OCI-LY1 (cell line): ENCODE results near the gene EVL.
A peak's percentile ranks its signal among the peaks of the same experiment; 100 is the strongest.

Source experiments
- H2AFZ ChIP-seq: fragments of 200-600 bp; sonication (generic), shearing (Covaris generic); 2 replicates; pipeline ENCODE4 v1.6.0; 2014; ENCODE audit warnings: antibody characterized with exemption, mild to moderate bottlenecking, low read length
- H3F3A ChIP-seq: fragments of 200-600 bp; sonication (generic), shearing (Covaris generic); 2 replicates; pipeline ENCODE4 v1.6.0; 2014; ENCODE audit warnings: mild to moderate bottlenecking, antibody characterized with exemption, low read length, moderate library complexity; ENCODE audit not compliant: insufficient read depth
- H3K27ac ChIP-seq: fragments of 200-600 bp; sonication (generic); 2 replicates; pipeline ENCODE4 v1.5.1; 2014; ENCODE audit warnings: low read length, mixed run types, mild to moderate bottlenecking, low read depth; ENCODE audit not compliant: poor library complexity, severe bottlenecking
- H3K27me3 ChIP-seq: fragments of 200-600 bp; sonication (generic); 2 replicates; pipeline ENCODE4 v1.6.0; 2014; ENCODE audit warnings: antibody characterized with exemption, mild to moderate bottlenecking, low read length, moderate library complexity; ENCODE audit not compliant: insufficient read depth
- H3K36me3 ChIP-seq: fragments of 200-600 bp; sonication (generic); 2 replicates; pipeline ENCODE4 v1.6.1; 2014; ENCODE audit warnings: mild to moderate bottlenecking, antibody characterized with exemption, low read length, moderate library complexity, mixed read lengths; ENCODE audit not compliant: insufficient read depth
- H3K4me1 ChIP-seq: fragments of 200-600 bp; sonication (generic); 2 replicates; pipeline ENCODE4 v1.5.1; 2014; ENCODE audit warnings: mild to moderate bottlenecking, low read length, moderate library complexity; ENCODE audit not compliant: insufficient read depth, severe bottlenecking
- H3K4me2 ChIP-seq: fragments of 200-600 bp; sonication (generic), shearing (Covaris generic); 2 replicates; pipeline ENCODE4 v1.6.1; 2014; ENCODE audit warnings: low read length
- H3K4me3 ChIP-seq: fragments of 200-600 bp; sonication (generic); 2 replicates; pipeline ENCODE4 v1.5.1; 2014; ENCODE audit warnings: low read length, low read depth, mild to moderate bottlenecking, mixed read lengths; ENCODE audit not compliant: poor library complexity, severe bottlenecking
- H3K79me2 ChIP-seq: fragments of 200-600 bp; shearing (Covaris generic); 2 replicates; pipeline ENCODE4 v1.6.1; 2016; ENCODE audit warnings: mixed run types, low read length, mixed read lengths; ENCODE audit not compliant: insufficient read depth
- H3K9ac ChIP-seq: fragments of 200-600 bp; sonication (generic), shearing (Covaris generic); 2 replicates; pipeline ENCODE4 v1.6.1; 2014; ENCODE audit warnings: mild to moderate bottlenecking, low read length, mixed read lengths
- H3K9me2 ChIP-seq: fragments of 200-600 bp; sonication (generic), shearing (Covaris generic); 2 replicates; pipeline ENCODE4 v1.6.1; 2014; ENCODE audit warnings: low read depth, mild to moderate bottlenecking, low read length, mixed read lengths
- H3K9me3 ChIP-seq: fragments of 200-600 bp; shearing (Covaris generic); 2 replicates; pipeline ENCODE4 v1.6.1; 2014; ENCODE audit warnings: low read length, mixed read lengths
- H4K20me1 ChIP-seq: fragments of 200-600 bp; sonication (generic), shearing (Covaris generic); 2 replicates; pipeline ENCODE4 v1.6.0; 2016; ENCODE audit warnings: mild to moderate bottlenecking, low read length; ENCODE audit not compliant: insufficient read depth
- EZH2 ChIP-seq: fragments of 200-600 bp; sonication (generic), shearing (Covaris generic); IDR thresholded peaks from 2 replicates; pipeline ENCODE4 v1.8.0; 2017; ENCODE audit warnings: borderline replicate concordance, mixed run types, mild to moderate bottlenecking, antibody characterized with exemption, low read length, moderate library complexity, mixed read lengths
- TF ChIP-seq, protein P1 (sequence below): fragments of 200-600 bp; sonication (generic), shearing (Covaris generic); IDR thresholded peaks from 2 replicates; pipeline ENCODE4 v1.5.1; 2017; ENCODE audit warnings: mild to moderate bottlenecking, antibody characterized with exemption, low read length, moderate library complexity, mixed read lengths

Gene EVL

DNA sequence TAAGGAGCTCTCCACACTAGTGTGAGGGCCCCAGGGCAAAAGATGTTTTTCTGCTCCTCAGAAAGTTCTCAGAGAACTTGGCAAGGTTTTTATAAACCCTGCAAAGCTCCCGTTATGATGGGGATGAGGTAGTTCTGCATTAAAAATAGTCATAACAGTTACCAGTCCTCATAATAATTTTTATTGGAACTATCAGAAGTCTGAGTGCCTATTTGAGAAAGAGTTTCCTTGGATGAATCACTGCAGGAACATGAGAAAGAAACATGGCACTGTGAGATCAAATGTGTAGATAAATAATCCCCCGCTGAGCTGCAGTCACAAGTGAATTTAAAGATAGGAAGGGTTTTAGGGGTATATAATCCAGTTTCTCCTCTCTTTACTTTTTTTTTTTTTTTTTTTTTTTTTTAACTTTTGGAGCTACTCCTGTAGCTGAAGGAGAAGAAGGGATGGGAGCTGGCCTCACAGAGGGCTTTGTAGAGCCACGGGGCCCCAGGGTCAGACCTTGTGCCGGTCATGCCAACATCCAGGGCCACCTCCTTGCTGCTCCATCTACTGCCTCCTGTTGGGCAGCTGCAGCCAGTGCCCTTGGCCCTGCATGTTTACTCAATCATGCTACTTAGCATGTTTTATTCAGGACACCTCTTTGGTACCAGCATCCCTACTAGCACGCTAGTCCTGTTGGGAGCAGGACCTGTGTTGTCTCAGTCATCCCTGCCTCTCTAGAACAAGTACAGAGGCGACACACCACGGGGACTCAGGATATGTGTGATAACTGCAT is 39.5 kb downstream of the EVL start:
- H3K4me3 ChIP-seq = no peak overlapping the region
- H3F3A ChIP-seq = no peaks in the 10 kb centered on the region
- TF ChIP-seq, protein P1, sequence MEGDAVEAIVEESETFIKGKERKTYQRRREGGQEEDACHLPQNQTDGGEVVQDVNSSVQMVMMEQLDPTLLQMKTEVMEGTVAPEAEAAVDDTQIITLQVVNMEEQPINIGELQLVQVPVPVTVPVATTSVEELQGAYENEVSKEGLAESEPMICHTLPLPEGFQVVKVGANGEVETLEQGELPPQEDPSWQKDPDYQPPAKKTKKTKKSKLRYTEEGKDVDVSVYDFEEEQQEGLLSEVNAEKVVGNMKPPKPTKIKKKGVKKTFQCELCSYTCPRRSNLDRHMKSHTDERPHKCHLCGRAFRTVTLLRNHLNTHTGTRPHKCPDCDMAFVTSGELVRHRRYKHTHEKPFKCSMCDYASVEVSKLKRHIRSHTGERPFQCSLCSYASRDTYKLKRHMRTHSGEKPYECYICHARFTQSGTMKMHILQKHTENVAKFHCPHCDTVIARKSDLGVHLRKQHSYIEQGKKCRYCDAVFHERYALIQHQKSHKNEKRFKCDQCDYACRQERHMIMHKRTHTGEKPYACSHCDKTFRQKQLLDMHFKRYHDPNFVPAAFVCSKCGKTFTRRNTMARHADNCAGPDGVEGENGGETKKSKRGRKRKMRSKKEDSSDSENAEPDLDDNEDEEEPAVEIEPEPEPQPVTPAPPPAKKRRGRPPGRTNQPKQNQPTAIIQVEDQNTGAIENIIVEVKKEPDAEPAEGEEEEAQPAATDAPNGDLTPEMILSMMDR = peak; percentile 29; the same call in 1 of the 2 replicates
- no peak for TF ChIP-seq EZH2
- peaks cover 27% of the 10 kb centered on the region for H3K4me1 ChIP-seq
- H3K4me2 ChIP-seq = no peak overlapping the region
- no peaks in the 10 kb centered on the region for H3K9me3 ChIP-seq
- no peaks in the 10 kb centered on the region for H3K79me2 ChIP-seq
- H4K20me1 ChIP-seq = no peaks in the 10 kb centered on the region
- peak overlapping the region; percentile 24 for H3K27ac ChIP-seq
- no peak overlapping the region for H2AFZ ChIP-seq
- H3K27me3 ChIP-seq = no peaks in the 10 kb centered on the region
- no peak overlapping the region for H3K9ac ChIP-seq
- H3K9me2 ChIP-seq = no peaks in the 10 kb centered on the region
- peaks cover 9% of the 10 kb centered on the region for H3K36me3 ChIP-seq

DNA sequence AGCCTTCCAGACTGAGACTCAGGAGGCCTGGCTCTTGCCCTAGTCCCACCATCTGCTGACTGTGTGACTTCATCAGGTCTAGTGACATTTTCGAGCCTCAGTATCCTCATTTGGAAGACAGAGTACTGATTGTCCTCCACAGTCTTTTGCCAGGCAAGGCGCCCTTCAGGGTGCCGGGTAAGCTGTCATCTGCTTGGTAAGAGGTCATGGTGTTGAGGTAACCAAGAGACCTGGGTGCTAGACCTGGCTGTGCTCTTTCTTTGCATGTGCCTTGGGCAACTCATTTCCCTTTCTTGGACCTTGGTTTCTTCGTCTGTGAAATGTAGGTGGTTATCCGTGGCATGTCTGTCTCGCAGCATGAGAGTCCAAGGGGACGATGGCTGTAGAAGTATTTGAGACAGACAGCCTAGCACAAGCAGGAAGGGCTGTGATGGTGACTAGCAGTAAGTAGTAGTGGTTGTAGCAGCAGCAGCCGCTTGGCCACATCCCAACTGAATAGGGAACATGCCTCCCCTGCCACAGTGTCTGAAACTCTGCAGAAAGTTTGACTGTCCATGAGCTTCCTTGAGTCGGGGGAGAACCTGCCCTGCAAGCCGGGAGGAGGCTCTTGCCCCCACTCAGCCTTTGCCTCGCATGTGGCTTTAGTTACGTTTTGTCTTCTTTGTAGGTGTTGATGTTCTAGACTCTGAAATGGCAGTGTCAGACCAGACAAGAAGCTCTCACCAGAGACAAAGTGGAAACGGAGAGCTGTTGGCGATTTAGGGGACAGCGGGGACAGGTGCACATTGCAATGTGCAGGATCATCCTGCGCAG is 40.3 kb downstream of the EVL start:
- H3K9ac ChIP-seq = no peak overlapping the region
- H3K79me2 ChIP-seq = no peaks in the 10 kb centered on the region
- no peak overlapping the region for H2AFZ ChIP-seq
- no peaks in the 10 kb centered on the region for H3F3A ChIP-seq
- H3K9me2 ChIP-seq = no peaks in the 10 kb centered on the region
- H3K4me2 ChIP-seq = no peak overlapping the region
- TF ChIP-seq, protein P1 = no peak
- H3K36me3 ChIP-seq = peaks cover 5% of the 10 kb centered on the region; the same call in 1 of the 2 replicates
- no peak overlapping the region for H3K4me3 ChIP-seq
- H4K20me1 ChIP-seq = no peaks in the 10 kb centered on the region
- no peaks in the 10 kb centered on the region for H3K9me3 ChIP-seq
- H3K4me1 ChIP-seq = peaks cover 27% of the 10 kb centered on the region
- H3K27me3 ChIP-seq = no peaks in the 10 kb centered on the region
- H3K27ac ChIP-seq = no peak overlapping the region

DNA sequence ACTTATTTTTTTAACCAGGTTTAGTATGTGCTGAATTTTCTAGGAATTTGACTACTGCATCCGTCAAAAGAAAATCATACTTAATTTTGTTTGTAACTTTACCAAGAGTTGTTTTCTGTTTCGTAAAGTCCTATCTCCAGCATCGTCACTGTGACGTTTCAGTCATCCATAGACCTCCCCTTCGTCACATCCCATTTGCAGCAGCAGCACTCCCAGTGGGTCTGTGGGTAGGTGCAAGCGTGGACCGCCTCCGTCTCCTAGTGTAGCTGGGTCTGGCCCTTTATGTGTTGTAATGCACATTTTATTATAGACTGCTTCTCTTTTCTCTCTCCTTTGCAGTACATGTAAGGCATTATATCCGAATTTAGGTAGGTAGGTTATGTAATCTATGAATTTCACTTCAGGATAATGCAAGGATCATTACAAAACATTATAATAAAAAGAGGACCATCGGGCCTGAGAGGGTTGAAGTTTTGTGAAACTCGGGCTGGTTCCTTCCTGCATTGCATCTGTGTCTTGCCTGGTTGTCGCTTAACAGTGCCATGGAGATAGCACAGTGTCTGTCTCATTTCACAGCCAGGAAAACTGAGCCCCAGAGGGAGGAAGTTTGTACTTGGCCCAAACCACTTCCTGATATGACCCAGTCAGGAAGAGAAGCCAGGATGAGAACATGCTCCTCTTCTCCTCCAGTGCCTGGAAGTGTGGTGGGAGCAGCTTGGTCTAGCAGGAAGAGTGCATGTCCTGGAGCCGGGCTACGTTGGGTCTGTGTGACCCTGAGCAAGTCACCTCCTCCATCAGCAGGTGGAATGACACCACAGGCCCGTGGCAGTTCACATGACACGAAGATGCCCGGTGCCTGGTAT is 41.3 kb downstream of the EVL start:
- Histone ChIP-seq H3K36me3 (peaks cover 5% of the 10 kb centered on the region; the same call in 1 of the 2 replicates), H3K79me2 (no peaks in the 10 kb centered on the region), H3K4me3 (no peak overlapping the region), H3K9ac (no peak overlapping the region), H3K27me3 (no peaks in the 10 kb centered on the region), H3F3A (no peaks in the 10 kb centered on the region), H3K4me2 (no peak overlapping the region), H3K9me2 (no peaks in the 10 kb centered on the region), H4K20me1 (no peaks in the 10 kb centered on the region), H3K4me1 (peaks cover 27% of the 10 kb centered on the region), H2AFZ (no peak overlapping the region), H3K9me3 (no peaks in the 10 kb centered on the region), H3K27ac (no peak overlapping the region)
- TF ChIP-seq, protein P1 = no peak
- TF ChIP-seq EZH2 = no peak
